Parathyroid adenoma (tissue), 2 donors: ENCODE measurements around the gene ANK3.

ENCODE experiments used
- H2AFZ ChIP-seq: fragments of 300-600 bp; sonication (generic); one replicate; pipeline ENCODE4 v1.7.0; 2017; ENCODE audit warnings: antibody characterized with exemption, mild to moderate bottlenecking
- H3K27ac ChIP-seq: fragments of 300-600 bp; sonication (generic); one replicate; pipeline ENCODE4 v1.7.0; 2017
- H3K27me3 ChIP-seq: fragments of 300-600 bp; sonication (generic); one replicate; pipeline ENCODE4 v1.7.0; 2017; ENCODE audit warnings: low read length; ENCODE audit not compliant: control insufficient read depth, insufficient read depth
- H3K36me3 ChIP-seq: fragments of 300-600 bp; sonication (generic); one replicate; pipeline ENCODE4 v1.7.0; 2017; ENCODE audit warnings: low read length; ENCODE audit not compliant: control insufficient read depth, insufficient read depth
- H3K4me1 ChIP-seq: fragments of 300-600 bp; sonication (generic); one replicate; pipeline ENCODE4 v1.7.0; 2017; ENCODE audit warnings: control low read depth
- H3K4me2 ChIP-seq: fragments of 300-600 bp; sonication (generic); one replicate; pipeline ENCODE4 v1.7.0; 2017; ENCODE audit warnings: low read length
- H3K4me3 ChIP-seq: fragments of 300-600 bp; sonication (generic); one replicate; pipeline ENCODE4 v1.7.0; 2017; ENCODE audit warnings: low read depth, low read length
- H3K79me2 ChIP-seq: fragments of 300-600 bp; sonication (generic); one replicate; pipeline ENCODE4 v1.7.0; 2017; ENCODE audit warnings: control low read depth
- H3K9ac ChIP-seq: fragments of 300-600 bp; sonication (generic); one replicate; pipeline ENCODE4 v1.7.0; 2017; ENCODE audit warnings: mild to moderate bottlenecking
- H3K9me3 ChIP-seq: fragments of 300-600 bp; sonication (generic); one replicate; pipeline ENCODE4 v1.7.0; 2017; ENCODE audit warnings: low read length; ENCODE audit not compliant: control insufficient read depth
- TF ChIP-seq, protein P1 (sequence below): fragments of 300-600 bp; sonication (generic); IDR thresholded peaks from one replicate; pipeline ENCODE4 v1.7.0; 2017; ENCODE audit warnings: antibody characterized with exemption, mild to moderate bottlenecking
- donor health status: primary hyperparathyroidism.

The ANK3 gene

DNA sequence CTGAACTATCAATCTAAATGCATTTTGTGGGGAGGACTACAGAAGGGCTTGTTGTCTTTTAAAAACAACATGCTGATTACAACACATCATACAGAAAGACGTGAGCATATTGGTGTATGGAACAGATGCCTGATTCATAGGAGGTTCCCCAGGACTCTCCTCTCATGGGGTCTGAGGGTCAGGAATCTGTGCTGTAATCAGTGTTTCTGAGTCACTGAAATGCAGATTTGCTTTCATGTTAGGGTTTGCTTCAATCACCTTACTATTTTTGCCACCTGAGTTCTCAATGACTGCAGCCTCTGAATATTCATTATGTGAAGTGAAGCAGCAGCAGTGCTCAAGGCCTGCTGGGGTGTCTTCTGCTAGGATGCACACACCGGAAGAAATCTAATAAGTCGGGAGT lies 550 bp upstream of the ANK3 start:
- Histone ChIP-seq H3K36me3 (no peaks in the 10 kb centered on the region), H3K27me3 (no peaks in the 10 kb centered on the region), H3K9ac (no peak overlapping the region), H3K9me3 (no peaks in the 10 kb centered on the region), H2AFZ (no peak overlapping the region), H3K27ac (no peak overlapping the region), H3K4me2 (no peak overlapping the region), H3K4me1 (no peaks in the 10 kb centered on the region), H3K4me3 (no peak overlapping the region), H3K79me2 (no peaks in the 10 kb centered on the region)
- TF ChIP-seq, protein P1, sequence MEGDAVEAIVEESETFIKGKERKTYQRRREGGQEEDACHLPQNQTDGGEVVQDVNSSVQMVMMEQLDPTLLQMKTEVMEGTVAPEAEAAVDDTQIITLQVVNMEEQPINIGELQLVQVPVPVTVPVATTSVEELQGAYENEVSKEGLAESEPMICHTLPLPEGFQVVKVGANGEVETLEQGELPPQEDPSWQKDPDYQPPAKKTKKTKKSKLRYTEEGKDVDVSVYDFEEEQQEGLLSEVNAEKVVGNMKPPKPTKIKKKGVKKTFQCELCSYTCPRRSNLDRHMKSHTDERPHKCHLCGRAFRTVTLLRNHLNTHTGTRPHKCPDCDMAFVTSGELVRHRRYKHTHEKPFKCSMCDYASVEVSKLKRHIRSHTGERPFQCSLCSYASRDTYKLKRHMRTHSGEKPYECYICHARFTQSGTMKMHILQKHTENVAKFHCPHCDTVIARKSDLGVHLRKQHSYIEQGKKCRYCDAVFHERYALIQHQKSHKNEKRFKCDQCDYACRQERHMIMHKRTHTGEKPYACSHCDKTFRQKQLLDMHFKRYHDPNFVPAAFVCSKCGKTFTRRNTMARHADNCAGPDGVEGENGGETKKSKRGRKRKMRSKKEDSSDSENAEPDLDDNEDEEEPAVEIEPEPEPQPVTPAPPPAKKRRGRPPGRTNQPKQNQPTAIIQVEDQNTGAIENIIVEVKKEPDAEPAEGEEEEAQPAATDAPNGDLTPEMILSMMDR = no peak

DNA sequence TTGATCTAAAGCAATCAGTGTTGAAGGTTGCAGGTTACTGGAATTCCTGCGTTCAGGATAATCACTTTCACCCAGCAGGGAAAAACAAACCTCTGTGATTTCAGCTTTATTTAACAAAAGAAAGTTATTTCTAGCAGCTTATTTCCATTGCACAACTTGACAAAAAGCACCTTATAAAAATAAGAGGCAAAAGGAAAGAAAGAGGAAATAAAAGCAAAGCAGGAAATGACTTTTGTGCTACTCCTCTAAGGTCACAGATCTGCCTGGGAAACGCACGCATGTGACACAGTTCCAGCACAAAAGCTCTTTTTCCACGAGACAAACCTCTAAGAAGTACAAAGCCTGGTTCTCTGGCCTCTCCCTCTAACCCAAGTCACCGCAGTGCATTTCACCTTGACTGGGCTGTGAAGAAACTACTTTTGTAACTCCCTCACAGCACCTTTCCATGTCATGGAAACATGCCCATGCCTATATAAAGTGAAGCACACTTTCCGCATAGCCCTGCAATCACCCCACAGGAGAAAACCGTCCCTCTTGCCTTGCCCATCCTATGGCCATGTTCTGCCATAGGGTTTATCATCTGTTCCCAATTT lies 870 bp downstream of the ANK3 start:
- no peak overlapping the region for H3K27ac ChIP-seq
- TF ChIP-seq, protein P1 = no peak
- H3K4me1 ChIP-seq = peaks cover 3% of the 10 kb centered on the region
- H3K9me3 ChIP-seq = no peaks in the 10 kb centered on the region
- no peaks in the 10 kb centered on the region for H3K79me2 ChIP-seq
- H3K9ac ChIP-seq = no peak overlapping the region
- H3K27me3 ChIP-seq = no peaks in the 10 kb centered on the region
- H3K4me3 ChIP-seq = no peak overlapping the region
- H3K36me3 ChIP-seq = no peaks in the 10 kb centered on the region
- H3K4me2 ChIP-seq = no peak overlapping the region
- no peak overlapping the region for H2AFZ ChIP-seq

DNA sequence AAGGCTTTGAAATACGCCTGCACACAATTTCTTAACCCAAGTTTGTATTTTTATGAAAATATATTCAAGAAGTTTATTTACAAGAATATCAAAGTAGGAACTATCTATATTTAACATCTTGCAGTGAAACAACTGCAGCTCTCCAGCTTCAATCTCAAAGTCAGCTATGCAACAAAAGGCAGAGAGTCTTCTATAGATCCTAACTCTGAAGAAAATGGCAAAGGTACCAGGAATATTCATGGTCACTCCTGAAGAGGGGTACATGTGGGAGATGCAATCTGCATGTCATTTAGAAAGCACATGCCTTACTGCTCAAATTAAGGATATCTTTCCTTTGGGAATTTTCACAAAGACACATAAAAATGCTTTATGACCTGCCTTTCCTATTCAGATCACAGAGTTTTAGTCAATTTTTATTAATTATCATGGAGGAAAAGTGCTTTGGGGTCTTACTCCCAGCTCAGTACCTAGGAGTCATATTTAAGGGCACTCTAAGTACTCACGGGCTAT lies 1.5 kb downstream of the ANK3 start:
- no peaks in the 10 kb centered on the region for H3K27me3 ChIP-seq
- H3K9ac ChIP-seq = no peak overlapping the region
- H3K4me1 ChIP-seq = peaks cover 3% of the 10 kb centered on the region
- H3K79me2 ChIP-seq = no peaks in the 10 kb centered on the region
- H3K4me2 ChIP-seq = no peak overlapping the region
- TF ChIP-seq, protein P1 = no peak
- no peak overlapping the region for H3K27ac ChIP-seq
- no peak overlapping the region for H3K4me3 ChIP-seq
- no peaks in the 10 kb centered on the region for H3K36me3 ChIP-seq
- no peak overlapping the region for H2AFZ ChIP-seq
- no peaks in the 10 kb centered on the region for H3K9me3 ChIP-seq

DNA sequence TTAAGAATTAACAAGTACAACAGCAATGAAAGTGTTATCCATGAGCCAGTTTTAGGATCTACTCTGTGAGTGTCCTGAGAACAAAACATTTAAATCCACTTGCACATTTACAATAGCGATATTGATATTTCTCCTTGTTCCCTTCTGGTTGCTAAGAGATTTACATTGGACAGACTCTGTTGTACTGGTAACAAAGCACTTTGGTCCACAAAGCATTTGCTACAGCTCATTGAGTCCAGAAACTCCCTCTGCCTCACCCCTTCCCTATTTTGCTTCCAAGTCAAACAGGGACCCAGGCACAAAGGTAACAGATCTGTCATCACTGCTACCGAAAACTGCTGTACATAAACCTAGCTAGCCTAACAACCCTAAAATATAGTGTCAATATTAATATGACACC lies 2.1 kb downstream of the ANK3 start:
- Histone ChIP-seq H3K36me3 (no peaks in the 10 kb centered on the region), H3K9ac (no peak overlapping the region), H3K4me1 (peaks cover 3% of the 10 kb centered on the region), H3K27ac (no peak overlapping the region), H2AFZ (no peak overlapping the region), H3K4me2 (no peak overlapping the region), H3K9me3 (no peaks in the 10 kb centered on the region), H3K79me2 (no peaks in the 10 kb centered on the region), H3K27me3 (no peaks in the 10 kb centered on the region), H3K4me3 (no peak overlapping the region)
- TF ChIP-seq, protein P1 = no peak

DNA sequence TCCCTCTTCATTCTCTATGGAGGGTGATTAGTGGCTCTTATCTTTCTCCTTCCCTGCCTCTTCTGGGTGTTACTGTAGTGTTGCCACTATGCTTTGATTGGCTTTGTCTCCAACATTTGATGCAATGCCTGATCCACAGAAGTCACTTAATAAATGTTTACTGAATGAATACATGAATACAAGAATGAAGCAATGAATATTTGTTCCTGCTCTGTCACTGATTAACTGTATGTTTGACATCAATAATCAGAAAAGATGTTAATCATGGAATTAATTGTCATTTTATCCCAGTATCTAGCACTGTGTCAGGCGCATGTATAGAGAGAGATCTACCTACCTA lies 4.3 kb downstream of the ANK3 start:
- H3K4me2 ChIP-seq = no peak overlapping the region
- no peaks in the 10 kb centered on the region for H3K36me3 ChIP-seq
- TF ChIP-seq, protein P1 = no peak
- H3K4me1 ChIP-seq = peaks cover 3% of the 10 kb centered on the region
- no peaks in the 10 kb centered on the region for H3K27me3 ChIP-seq
- no peak overlapping the region for H3K4me3 ChIP-seq
- H3K27ac ChIP-seq = no peak overlapping the region
- no peak overlapping the region for H3K9ac ChIP-seq
- no peaks in the 10 kb centered on the region for H3K79me2 ChIP-seq
- no peaks in the 10 kb centered on the region for H3K9me3 ChIP-seq
- H2AFZ ChIP-seq = no peak overlapping the region
